HG02763 (cell line): ENCODE results near the gene PGM3.

Experiments used
- ATAC-seq: cut with Tn5 transposase; IDR thresholded peaks from one replicate; pipeline ENCODE4 v1.9.1; 2021; ENCODE audit warnings: mild to moderate bottlenecking, moderate library complexity; ENCODE audit not compliant: unreplicated experiment

The PGM3 gene

GRCh38 chr6:83185096-83185495 lies 8.0 kb downstream of the PGM3 start:
- ATAC-seq, result no peak

DNA sequence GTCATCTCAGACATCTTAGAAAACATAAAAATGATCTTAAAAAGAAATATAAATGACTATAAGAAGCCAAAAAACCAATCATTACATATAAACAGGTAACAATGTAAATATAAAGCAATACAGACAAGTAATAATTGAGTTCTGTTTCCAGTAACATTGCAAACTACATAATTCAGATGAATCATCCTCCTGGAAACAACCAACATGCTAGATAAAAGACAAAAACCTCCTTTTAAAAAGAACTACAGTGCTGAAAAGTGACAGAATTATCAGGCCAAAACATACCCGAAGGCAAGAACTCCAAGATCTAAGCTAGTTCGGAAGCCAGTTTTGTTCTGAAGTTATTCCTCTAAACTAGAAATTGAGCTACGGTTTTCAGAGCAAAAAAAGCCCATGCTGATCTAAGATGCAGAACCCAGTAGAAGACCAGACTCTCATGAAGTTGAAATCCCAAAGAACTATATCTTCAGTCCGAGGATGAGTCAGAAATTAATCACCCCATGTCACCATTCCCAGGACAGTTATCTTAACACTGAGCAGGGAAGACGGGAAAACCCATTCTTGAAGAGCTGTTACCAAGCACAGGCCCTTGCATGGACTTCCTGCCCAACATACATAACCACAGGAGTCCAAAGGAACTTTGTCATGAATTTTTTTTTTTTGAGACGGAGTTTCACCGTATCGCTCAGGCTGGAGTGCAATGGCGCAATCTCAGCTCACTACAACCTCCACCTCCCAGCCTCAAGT lies 9.8 kb downstream of the PGM3 start:
- ATAC-seq, result no peak

DNA sequence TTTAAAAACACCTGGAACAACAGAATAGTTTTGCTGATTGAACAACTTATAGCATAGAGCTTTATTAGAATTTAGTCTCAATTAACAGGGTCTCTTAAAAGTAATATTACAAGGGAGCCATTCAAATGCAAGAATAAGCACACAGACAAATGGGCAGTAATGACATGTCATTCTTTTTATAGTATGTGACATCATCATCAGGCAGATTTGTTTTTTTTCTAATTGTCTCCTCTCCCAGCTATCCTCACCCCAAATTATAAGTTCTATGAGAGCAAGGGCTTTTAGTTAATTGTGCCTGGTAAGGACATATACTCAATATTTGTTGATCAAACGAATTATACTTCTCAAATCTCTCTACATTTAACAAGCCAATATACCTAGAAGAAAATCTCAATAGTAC lies 11.0 kb downstream of the PGM3 start:
- ATAC-seq, result no peak

DNA sequence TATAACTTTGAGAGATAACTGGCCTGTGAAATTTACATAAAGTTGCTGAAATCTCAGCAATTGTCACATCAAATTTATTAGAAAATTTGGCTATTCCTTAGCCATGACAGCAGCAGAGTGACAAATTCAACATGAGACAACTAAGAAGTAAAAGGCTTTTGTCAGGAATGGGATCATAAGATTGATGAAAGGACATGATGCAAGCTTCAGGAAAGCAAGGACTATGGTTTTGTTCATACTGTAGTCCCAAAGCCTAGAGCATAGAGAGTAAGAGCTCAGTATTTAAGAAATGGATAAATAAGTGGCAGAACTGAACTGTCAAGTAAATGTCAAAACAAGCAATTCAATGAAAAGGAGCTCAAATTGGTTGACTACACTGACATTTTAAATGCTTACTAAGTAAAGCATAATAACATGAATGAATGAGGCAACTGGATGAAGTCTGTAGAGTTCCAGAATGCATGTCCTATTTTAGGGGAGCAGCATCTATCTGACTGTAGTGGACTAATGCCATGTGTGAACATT lies 12.6 kb downstream of the PGM3 start:
- ATAC-seq, result no peak

GRCh38 chr6:83176246-83176645 lies 16.8 kb downstream of the PGM3 start:
- no peak for ATAC-seq

- ATAC-seq, result no peak
These were observed 23.6 kb downstream of the PGM3 start for GRCh38 chr6:83169511-83169910.

DNA sequence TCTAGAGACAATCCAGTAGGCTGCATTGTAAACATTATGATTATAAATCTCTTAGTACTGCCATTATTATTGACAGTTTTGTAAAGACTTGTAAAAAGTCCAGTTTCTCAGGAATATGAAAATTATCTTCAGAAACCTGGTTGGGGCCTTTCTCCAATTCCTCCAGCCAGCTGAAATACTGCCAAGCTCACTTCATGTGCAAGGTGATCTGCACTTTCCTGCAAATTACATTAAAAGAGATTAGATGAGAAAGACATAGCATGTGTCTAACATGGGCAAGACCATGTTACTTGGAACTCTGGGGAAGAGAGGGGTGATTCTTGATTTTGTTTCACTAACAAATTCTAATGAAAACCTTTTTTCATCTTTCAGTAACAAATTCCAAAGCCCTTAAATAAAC lies 24.0 kb downstream of the PGM3 start:
- no peak for ATAC-seq

GRCh38 chr6:83168556-83168955 lies 24.5 kb downstream of the PGM3 start:
- ATAC-seq, result no peak

GRCh38 chr6:83167726-83168278 lies 25.3 kb downstream of the PGM3 start:
- no peak for ATAC-seq

DNA sequence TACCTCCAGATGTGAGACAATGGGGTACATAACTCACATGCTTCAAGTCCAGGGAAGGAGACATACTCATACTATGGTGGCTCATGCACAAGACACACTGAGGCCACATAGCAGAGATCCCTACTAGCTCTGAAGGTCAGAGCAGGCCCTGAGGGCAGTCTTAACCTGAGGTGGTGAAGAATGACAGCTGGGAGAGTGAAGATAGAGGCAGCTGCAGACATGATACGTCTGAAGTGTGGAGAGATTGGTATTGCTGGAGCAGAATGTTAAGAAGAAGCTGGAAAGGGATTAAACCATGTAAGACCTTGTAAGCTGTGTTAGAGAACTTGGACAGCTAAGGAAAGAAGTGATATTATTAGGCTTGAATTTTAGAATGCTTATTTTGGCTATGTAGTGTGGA lies 32.9 kb downstream of the PGM3 start:
- no peak for ATAC-seq

- no peak for ATAC-seq
These were observed 37.3 kb downstream of the PGM3 start for GRCh38 chr6:83155794-83156193.

DNA sequence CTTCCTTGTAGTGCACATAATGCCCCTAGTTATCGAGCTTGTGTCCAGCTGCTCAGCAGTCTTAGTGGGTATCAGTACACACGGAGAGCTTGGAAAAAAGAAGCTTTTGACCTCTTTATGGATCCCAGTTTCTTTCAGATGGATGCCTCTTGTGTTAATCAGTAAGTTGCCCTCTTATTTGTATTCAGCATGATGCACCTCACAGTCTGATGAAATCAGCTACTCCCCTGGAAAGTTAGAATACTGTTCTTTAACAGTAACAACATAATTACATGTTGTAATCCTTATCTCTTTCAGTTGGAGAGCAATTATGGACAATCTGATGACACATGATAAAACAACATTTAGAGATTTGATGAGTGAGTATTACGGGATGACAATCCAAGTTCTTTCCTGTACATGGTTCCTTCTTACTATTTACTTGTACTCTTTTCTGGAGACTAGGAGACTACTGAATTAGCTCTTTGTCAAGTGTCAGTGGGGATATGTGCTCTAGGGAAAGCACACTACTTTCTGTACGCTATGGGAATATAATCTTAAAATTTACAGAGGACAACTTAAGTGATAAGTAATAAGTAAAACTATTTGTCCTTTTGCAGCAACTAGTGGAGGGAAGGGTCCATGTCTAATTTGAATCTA lies 39.1 kb downstream of the PGM3 start:
- ATAC-seq, result no peak

- ATAC-seq, result no peak
These were observed 40.2 kb downstream of the PGM3 start for GRCh38 chr6:83152913-83153312.

GRCh38 chr6:83151114-83151513 lies 42.0 kb downstream of the PGM3 start:
- no peak for ATAC-seq

- no peak for ATAC-seq
These were observed 54.3 kb downstream of the PGM3 start for GRCh38 chr6:83138758-83139157.

DNA sequence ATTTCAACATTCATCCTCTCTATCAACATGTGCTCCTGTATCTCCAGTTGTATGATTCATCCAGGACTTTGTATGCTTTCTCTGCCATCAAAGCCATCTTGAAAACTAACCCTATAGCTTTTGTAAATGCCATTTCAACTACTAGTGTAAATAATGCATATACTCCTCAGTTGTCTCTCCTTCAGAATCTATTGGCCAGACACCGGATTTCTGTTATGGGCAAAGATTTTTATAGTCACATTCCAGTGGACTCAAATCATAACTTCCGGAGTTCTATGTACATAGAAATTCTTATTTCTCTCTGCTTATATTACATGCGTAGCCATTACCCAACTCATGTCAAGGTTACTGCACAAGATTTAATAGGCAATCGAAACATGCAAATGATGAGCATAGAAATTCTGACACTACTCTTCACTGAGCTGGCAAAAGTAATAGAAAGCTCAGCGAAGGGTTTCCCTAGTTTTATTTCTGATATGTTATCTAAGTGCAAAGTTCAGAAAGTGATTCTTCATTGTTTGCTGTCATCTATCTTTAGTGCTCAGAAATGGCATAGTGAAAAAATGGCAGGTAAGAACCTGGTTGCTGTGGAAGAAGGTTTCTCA lies 54.8 kb downstream of the PGM3 start:
- no peak for ATAC-seq

DNA sequence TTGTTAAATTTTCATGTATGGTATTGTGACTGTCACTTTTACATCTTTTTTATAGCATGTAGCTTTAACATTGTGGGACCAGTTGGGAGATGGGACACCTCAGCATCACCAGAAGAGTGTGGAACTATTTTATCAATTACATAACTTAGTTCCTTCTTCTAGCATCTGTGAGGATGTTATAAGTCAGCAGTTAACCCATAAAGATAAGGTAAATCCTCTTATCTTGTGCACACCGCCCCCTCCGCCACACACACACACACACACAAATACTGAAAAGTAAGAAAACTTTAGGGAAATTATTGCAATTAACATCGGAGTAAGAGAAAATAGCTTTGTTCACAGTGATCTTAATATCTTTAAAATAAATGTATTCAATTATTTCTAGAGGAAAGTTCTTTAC lies 60.9 kb downstream of the PGM3 start:
- ATAC-seq, result no peak

- no peak for ATAC-seq
These were observed 65.1 kb downstream of the PGM3 start for GRCh38 chr6:83127976-83128375.

DNA sequence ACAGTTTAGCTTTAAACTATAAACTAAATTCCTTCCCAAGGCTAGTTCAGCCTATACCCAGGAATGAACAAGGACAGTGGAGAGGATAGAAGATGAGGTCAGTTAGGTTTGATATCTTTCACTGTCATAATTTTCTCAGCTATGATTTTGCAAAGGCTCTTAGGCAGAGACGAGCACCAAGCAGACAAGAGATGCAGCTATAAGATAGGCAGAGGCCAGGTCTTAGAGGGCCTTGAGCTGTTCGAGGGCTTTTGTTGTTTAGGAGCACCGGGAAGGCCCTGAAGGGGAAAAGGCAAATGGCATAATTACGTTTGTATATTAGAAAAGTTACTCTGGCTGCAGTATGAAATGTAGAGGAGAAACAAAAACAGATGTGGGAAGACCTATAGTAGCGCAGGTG lies 65.8 kb downstream of the PGM3 start:
- no peak for ATAC-seq

DNA sequence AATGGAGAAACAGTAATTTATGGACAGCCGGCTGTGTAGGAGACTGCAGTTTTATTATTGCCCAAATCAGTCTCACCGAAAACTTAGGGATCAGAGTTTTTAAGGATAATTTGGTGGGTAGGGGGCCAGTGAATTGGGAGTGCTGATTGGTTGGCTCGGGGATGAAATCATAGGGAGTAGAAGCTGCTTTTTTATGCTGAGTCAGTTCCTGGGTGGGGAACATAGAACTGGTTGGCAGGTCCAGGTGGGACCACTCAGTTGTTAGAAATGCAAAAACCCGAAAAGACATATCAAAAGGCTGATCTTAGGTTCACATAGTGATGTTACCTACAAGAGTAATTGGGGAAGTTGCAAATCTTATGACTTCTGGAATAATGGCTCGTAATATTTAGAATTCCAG lies 66.3 kb downstream of the PGM3 start:
- no peak for ATAC-seq

DNA sequence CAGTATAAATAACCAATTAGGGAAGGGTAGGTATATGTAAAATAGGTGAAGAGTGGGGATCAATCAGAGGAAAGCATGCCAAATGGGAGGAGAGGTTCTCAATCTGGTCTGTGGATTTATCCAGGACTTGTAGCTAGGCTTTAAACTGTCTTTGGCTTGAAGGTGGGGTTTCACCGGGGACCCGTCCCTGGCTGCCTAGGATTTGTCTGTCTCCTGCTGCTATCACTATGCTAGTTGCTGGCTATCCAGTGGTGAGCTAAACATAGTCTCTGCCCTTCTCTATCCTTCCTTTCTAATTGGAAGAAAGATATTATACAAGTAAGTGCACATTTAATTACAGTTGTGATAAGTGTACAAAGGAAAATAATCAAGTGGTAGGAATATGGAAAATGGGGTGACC lies 66.8 kb downstream of the PGM3 start:
- ATAC-seq, result no peak

GRCh38 chr6:83125425-83125824 lies 67.6 kb downstream of the PGM3 start:
- no peak for ATAC-seq
